Measurements from ENCODE around the gene DLX6.
"Not testable (repeated sequence)": the region's sequence is repeated elsewhere in the genome, so short reads cannot be mapped to it uniquely, and the experiment has no call there.

Gene DLX6

GRCh38 chr7:97024209-97025129, 19.1 kb downstream of the DLX6 start, which contains the start of gene DLX5:
Gene DLX5, minus strand, starts transcription at chr7:97024831. Its CDS starts 208 bp downstream, at chr7:97024623.
- peak; percentile 85 for DNase-seq (ENCODE audit: low read depth)

- DNase-seq (ENCODE audit: low read depth), result no peak
Measured at GRCh38 chr7:97025130-97025499, 19.8 kb downstream of the DLX6 start.

DNA sequence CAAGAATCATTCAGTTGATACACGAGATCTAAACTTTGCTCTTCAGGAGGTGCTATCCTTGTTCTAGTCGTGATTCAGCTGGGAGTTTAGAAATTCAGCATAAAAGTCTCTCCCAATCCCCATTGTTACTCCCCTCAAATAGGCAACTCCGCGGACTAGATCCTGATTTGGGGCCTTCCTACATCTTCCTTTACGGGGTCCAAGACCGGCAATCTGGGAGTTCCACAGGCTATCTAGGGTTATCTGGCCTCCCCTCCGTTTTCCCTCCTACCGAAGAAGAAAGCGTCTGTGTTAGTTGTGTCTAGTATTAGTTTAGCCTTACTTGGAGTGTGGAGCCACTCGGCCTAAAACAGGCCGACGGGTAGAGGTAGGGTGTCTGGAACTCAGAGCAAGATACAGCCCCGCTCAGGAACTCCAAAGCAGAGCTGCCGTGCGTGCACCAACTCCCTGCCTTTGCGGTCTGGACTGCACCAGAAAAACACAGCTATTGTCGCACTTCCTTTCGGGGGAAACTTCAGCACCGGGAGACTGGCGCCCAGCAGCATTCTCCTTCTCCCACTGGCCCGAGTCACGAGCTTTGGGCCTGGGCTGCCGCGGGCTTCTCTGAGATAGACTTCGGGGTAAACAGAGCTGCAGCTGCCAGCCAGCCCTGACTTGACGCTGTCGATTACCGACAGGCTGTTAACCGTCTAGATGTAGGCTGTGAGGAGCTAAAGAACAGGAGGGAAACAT, 20.8 kb downstream of the DLX6 start:
- no peak for DNase-seq (ENCODE audit: low read depth)

GRCh38 chr7:97026715-97027426, 21.5 kb downstream of the DLX6 start:
- DNase-seq (ENCODE audit: low read depth), result no peak

- DNase-seq (ENCODE audit: low read depth), result peak; percentile 77
Measured at GRCh38 chr7:97027427-97028234, 22.3 kb downstream of the DLX6 start.

- DNase-seq (ENCODE audit: low read depth), result not testable (repeated sequence)
Measured at GRCh38 chr7:97034213-97034852, 29.0 kb downstream of the DLX6 start.

GRCh38 chr7:97039374-97040065, 34.2 kb downstream of the DLX6 start:
- no peak for DNase-seq (ENCODE audit: low read depth)

DNA sequence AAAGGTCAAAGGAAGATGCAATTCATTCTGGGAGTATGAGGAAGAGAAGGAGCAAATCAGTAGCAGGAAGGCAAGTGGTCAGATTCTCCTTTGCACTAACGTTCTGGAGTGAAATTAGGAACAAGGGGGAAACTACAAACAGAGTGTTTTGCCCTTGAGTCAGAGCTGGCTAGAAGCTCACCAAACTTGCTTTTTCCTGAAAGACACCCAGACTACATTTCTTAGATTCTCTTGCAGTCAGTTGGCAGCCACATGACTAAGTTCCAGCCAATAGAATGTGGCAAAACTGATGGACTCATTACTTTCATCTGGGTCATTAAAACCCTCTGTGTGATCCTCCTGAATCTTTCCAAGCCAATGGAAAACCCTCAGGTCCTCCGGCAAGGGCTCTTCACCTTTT, 37.9 kb downstream of the DLX6 start:
- DNase-seq (ENCODE audit: low read depth), result no peak
